8988T (cell line): ENCODE results near the gene PITPNM2.

Experiments
- DNase-seq: peaks from one replicate; pipeline ENCODE4 v3.0.0; 2011

The PITPNM2 gene

GRCh38 chr12:123143736-123144461 lies 7.0 kb downstream of the PITPNM2 start:
- DNase-seq: no peak

- no peak for DNase-seq
Observed at GRCh38 chr12:123142921-123143735, 7.8 kb downstream of the PITPNM2 start.

GRCh38 chr12:123142518-123142840 lies 8.4 kb downstream of the PITPNM2 start:
- no peak for DNase-seq

GRCh38 chr12:123141615-123142517 lies 9.0 kb downstream of the PITPNM2 start:
- no peak for DNase-seq

- DNase-seq: no peak
Observed at GRCh38 chr12:123140676-123141614, 9.9 kb downstream of the PITPNM2 start.

GRCh38 chr12:123139926-123140675 lies 10.8 kb downstream of the PITPNM2 start:
- no peak for DNase-seq

- no peak for DNase-seq
Observed at GRCh38 chr12:123135688-123136087, 15.2 kb downstream of the PITPNM2 start.

- no peak for DNase-seq
Observed at GRCh38 chr12:123134826-123135225, 16.1 kb downstream of the PITPNM2 start.

- DNase-seq: no peak
Observed at GRCh38 chr12:123134271-123134671, 16.6 kb downstream of the PITPNM2 start.

GRCh38 chr12:123133701-123134100 lies 17.2 kb downstream of the PITPNM2 start:
- DNase-seq: no peak

GRCh38 chr12:123132951-123133619 lies 17.8 kb downstream of the PITPNM2 start:
- DNase-seq: no peak

- DNase-seq: no peak
Observed at GRCh38 chr12:123131879-123132402, 18.9 kb downstream of the PITPNM2 start.

GRCh38 chr12:123131291-123131832 lies 19.5 kb downstream of the PITPNM2 start:
- DNase-seq: no peak

GRCh38 chr12:123129621-123130020 lies 21.3 kb downstream of the PITPNM2 start:
- DNase-seq: no peak

GRCh38 chr12:123127182-123127495 lies 23.8 kb downstream of the PITPNM2 start:
- no peak for DNase-seq

GRCh38 chr12:123126294-123127181 lies 24.4 kb downstream of the PITPNM2 start:
- DNase-seq: peak; percentile 75

GRCh38 chr12:123122626-123123025 lies 28.3 kb downstream of the PITPNM2 start:
- DNase-seq: no peak

- DNase-seq: no peak
Observed at GRCh38 chr12:123121670-123122069, 29.2 kb downstream of the PITPNM2 start.

GRCh38 chr12:123120452-123121166 lies 30.3 kb downstream of the PITPNM2 start:
- no peak for DNase-seq
